Stimulated activated CD8-positive, alpha-beta memory T cell treated with anti-CD3 and anti-CD28 coated beads, Interleukin-15, amount 100 ng/mL, for 4 hours (primary cell): Measurements from ENCODE around the gene METTL26.
"Not testable (repeated sequence)": the region's sequence is repeated elsewhere in the genome, so short reads cannot be mapped to it uniquely, and the experiment has no call there.

ENCODE experiments used
- DNase-seq, 2 donors: peaks; one replicate each; pipeline ENCODE4 v3.0.0-alpha.2; 2020; ENCODE audit warnings: low read depth in 2 of 2

METTL26 gene

GRCh38 chr16:625117-625976, 10.8 kb downstream of the METTL26 start:
- DNase-seq: no peak

GRCh38 chr16:624526-625070, 11.5 kb downstream of the METTL26 start:
- no peak for DNase-seq

GRCh38 chr16:622920-623280, 13.2 kb downstream of the METTL26 start:
- no peak for DNase-seq

- no peak for DNase-seq
Observed at GRCh38 chr16:621526-622105, 14.5 kb downstream of the METTL26 start.

- no peak for DNase-seq
Observed at GRCh38 chr16:620700-621525, 15.2 kb downstream of the METTL26 start.

GRCh38 chr16:619476-620100, 16.5 kb downstream of the METTL26 start:
- DNase-seq: no peak

- no peak for DNase-seq
Observed at GRCh38 chr16:617855-618254, 18.2 kb downstream of the METTL26 start.

- DNase-seq: no peak
Observed at GRCh38 chr16:616733-617586, 19.1 kb downstream of the METTL26 start.

- no peak for DNase-seq
Observed at GRCh38 chr16:615122-615521, 21.0 kb downstream of the METTL26 start.

- DNase-seq: peak in 1 of 2 donors; percentile 23
Observed at GRCh38 chr16:610513-611381, 25.4 kb downstream of the METTL26 start.

- no peak for DNase-seq
Observed at GRCh38 chr16:609984-610383, 26.1 kb downstream of the METTL26 start.

GRCh38 chr16:609316-609715, 26.8 kb downstream of the METTL26 start:
- no peak for DNase-seq

GRCh38 chr16:608019-608418, 28.1 kb downstream of the METTL26 start:
- no peak for DNase-seq

GRCh38 chr16:606656-607307, 29.3 kb downstream of the METTL26 start:
- no peak for DNase-seq

- no peak for DNase-seq
Observed at GRCh38 chr16:603933-604332, 32.2 kb downstream of the METTL26 start.

- no peak for DNase-seq
Observed at GRCh38 chr16:600781-601180, 35.3 kb downstream of the METTL26 start.

- no peak for DNase-seq
Observed at GRCh38 chr16:598823-599739, 37.0 kb downstream of the METTL26 start.

GRCh38 chr16:597655-598054, 38.5 kb downstream of the METTL26 start:
- DNase-seq: not testable (repeated sequence)
